ENCODE results near the gene HS3ST2. TPM values are rescaled to one million over a fixed set of nuclear protein-coding genes. Genes with fewer than 3 reads are reported as not detected.

Gene HS3ST2
- total and polyA plus RNA-seq, 2 donors (not counting 3 experiments of a cell fraction or from before 2014, with no cell fraction given), result not detected

- H3K4me3 ChIP-seq (replicated peaks in 1 of 3; ENCODE audit: insufficient read depth in 1 of 3, low read depth in 1 of 3, low read length in 3 of 3), result no peak overlapping the region
- no peak overlapping the region for H3K4me2 ChIP-seq (ENCODE audit: insufficient read depth, low read length)
- H2AFZ ChIP-seq (ENCODE audit: low read depth, low read length), result no peak overlapping the region
- no TSS peak for BruUV-seq (replicated peaks)
- no peaks in the 10 kb centered on the region for H3K27me3 ChIP-seq (ENCODE audit: control insufficient read depth in 2 of 2, insufficient read depth in 2 of 2, low read length in 2 of 2)
- ChIA-PET POLR2A (no interaction called here), CTCF (interaction anchor here (1.1 kb wide), 1 partner anchor 549 kb away, joined by 3 read pairs; no protein-coding TSS in a partner anchor)
- H3K79me2 ChIP-seq (ENCODE audit: control insufficient read depth, insufficient read depth, low read length), result no peaks in the 10 kb centered on the region
- no peaks in the 10 kb centered on the region for H4K20me1 ChIP-seq (replicated peaks; ENCODE audit: control insufficient read depth, extremely low read depth, insufficient read depth, low read length)
- intact Hi-C loops (cut with micrococcal nuclease) (no loop called here), dilution Hi-C loops (cut with MboI; ENCODE audit: extremely low pct_ligation_motif_present, low sequenced_read_pairs) (no loop called here)
- no peaks in the 10 kb centered on the region for H3K36me3 ChIP-seq (ENCODE audit: control insufficient read depth in 2 of 2, extremely low read depth in 1 of 2, insufficient read depth in 2 of 2, low read length in 2 of 2)
- no peak overlapping the region for H3K9ac ChIP-seq (replicated peaks; ENCODE audit: extremely low read depth, insufficient read depth, low read length)
- no peak overlapping the region for H3K27ac ChIP-seq (ENCODE audit: insufficient read depth, low read depth, low read length)
- H3K4me1 ChIP-seq (ENCODE audit: control insufficient read depth, extremely low read depth, insufficient read depth, low read length), result no peaks in the 10 kb centered on the region
- H3K9me3 ChIP-seq (replicated peaks; ENCODE audit: control insufficient read depth, insufficient read depth, low read length), result no peaks in the 10 kb centered on the region
- FAIRE-seq (no peak), DNase-seq (ENCODE audit: low read depth, low spot score) (no peak)
- TF ChIP-seq POLR2AphosphoS5 (IDR thresholded peaks at IDR 0.05; ENCODE audit: insufficient read depth, low read depth, low read length) (no peak), FOS (IDR thresholded peaks at IDR 0.05; ENCODE audit: borderline replicate concordance, insufficient read depth, low read length) (no peak), POLR2A (IDR thresholded peaks at IDR 0.05; ENCODE audit: low read depth, low read length) (no peak), EZH2 (IDR thresholded peaks at IDR 0.05; ENCODE audit: borderline replicate concordance, low read depth, low read length, severe bottlenecking) (no peak), CTCF (IDR thresholded peaks at IDR 0.05; ENCODE audit: extremely low read depth in 1 of 2, insufficient read depth in 1 of 2, low read depth in 1 of 2, low read length in 2 of 2) (no peak), GATA2 (IDR thresholded peaks at IDR 0.05; ENCODE audit: insufficient read depth, insufficient read length, low read depth, low read length) (no peak), MAX (IDR thresholded peaks at IDR 0.05; ENCODE audit: insufficient read depth, insufficient read length) (no peak), MYC (IDR thresholded peaks at IDR 0.05; ENCODE audit: low read depth, low read length) (no peak), JUN (IDR thresholded peaks at IDR 0.05; ENCODE audit: borderline replicate concordance, insufficient read depth, insufficient read length, low read depth) (no peak)
- no peaks in the 10 kb centered on the region for H3K9me1 ChIP-seq (replicated peaks; ENCODE audit: control insufficient read depth, extremely low read depth, insufficient read depth, low read length)
Observed at GRCh38 chr16:22886927-22887326, 73.0 kb downstream of the HS3ST2 start.

Data from endothelial cell of umbilical vein (primary cell).